Activated CD4-positive, alpha-beta T cell treated with anti-CD3 and anti-CD28 coated beads, Interleukin-2, amount 50 U/mL, for 16 hours (primary cell): ENCODE measurements around the gene FLNA.

ENCODE experiments used
- DNase-seq: peaks from one replicate; pipeline ENCODE4 v3.0.0-alpha.2; 2020

The FLNA gene

DNA sequence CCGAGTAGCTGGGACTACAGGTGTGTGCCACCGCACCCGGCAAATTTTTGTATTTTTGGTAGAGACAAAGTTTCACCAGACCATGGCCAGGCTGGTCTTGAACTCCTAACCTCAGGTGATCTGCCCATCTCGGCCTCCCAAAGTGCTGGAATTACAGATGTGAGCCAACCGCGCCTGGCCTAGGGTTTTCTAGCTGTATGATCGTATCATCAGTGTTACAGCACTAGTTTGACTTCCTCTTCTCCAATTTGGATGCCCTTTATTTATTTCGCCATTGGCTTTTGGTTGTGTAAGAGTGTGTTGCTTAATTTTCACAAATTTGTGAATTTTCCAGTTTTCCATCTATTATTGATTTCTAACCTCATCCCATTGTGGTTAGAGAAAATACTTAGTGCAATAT lies 73.6 kb downstream of the FLNA start:
- DNase-seq, result no peak
